Lung (tissue), 12 donors: ENCODE results near the gene NOTCH2. TPM values are rescaled to one million over a fixed set of nuclear protein-coding genes. Genes with fewer than 3 reads are reported as not detected.

Experiments used
- ATAC-seq: fragments of 200-7000 bp; cut with Tn5 transposase; one replicate; pipeline ENCODE4 v1.9.1; 2020; ENCODE audit warnings: moderate number of reproducible peaks; ENCODE audit not compliant: insufficient read depth, low FRiP score
- DNase-seq, 3 donors: peaks; one replicate each; pipeline ENCODE4 v3.0.0-alpha.2; 2013 to 2017
- H3K27ac ChIP-seq, 2 donors: one replicate each; pipeline ENCODE4 v1.5.1; 2013; ENCODE audit warnings: mild to moderate bottlenecking in 2 of 2, moderate library complexity in 2 of 2, control low read depth in 1 of 2, inconsistent platforms in 1 of 2, low read depth in 1 of 2, low read length in 1 of 2
- H3K27me3 ChIP-seq, 3 donors: one replicate each; pipeline ENCODE4 v1.5.1; 2013; ENCODE audit warnings: low read length in 2 of 3; ENCODE audit not compliant: control insufficient read depth in 3 of 3, insufficient read depth in 3 of 3
- H3K36me3 ChIP-seq, 4 donors: one replicate each; pipeline ENCODE4 v1.5.1; 2013; ENCODE audit warnings: low read length in 4 of 4, mild to moderate bottlenecking in 1 of 4, moderate library complexity in 1 of 4; ENCODE audit not compliant: control insufficient read depth in 4 of 4, insufficient read depth in 4 of 4
- H3K4me1 ChIP-seq, 5 donors: one replicate each; pipeline ENCODE4 v1.5.1; 2013; ENCODE audit warnings: low read length in 5 of 5, mild to moderate bottlenecking in 2 of 5, moderate library complexity in 1 of 5; ENCODE audit not compliant: control insufficient read depth in 5 of 5, insufficient read depth in 5 of 5
- H3K4me3 ChIP-seq: one replicate; pipeline ENCODE4 v1.5.1; 2013; ENCODE audit warnings: mild to moderate bottlenecking, control low read depth, moderate library complexity
- H3K9ac ChIP-seq, 2 donors: one replicate each; pipeline ENCODE4 v1.5.1; 2013; ENCODE audit warnings: low read length in 2 of 2, control low read depth in 1 of 2; ENCODE audit not compliant: insufficient read depth in 1 of 2
- H3K9me3 ChIP-seq, 4 donors: one replicate each; pipeline ENCODE4 v1.5.1; 2013; ENCODE audit warnings: low read length in 3 of 4, mild to moderate bottlenecking in 1 of 4, moderate library complexity in 1 of 4; ENCODE audit not compliant: control insufficient read depth in 4 of 4, insufficient read depth in 3 of 4
- WGBS, 2 donors: extraction: QIAGEN DNeasy Blood & Tissue Kit; methylation state at CpG; one replicate each; pipeline ENCODE4 v1.1.7; 2013; 5-methylcytosine and 5-hydroxymethylcytosine counted together
- polyA plus RNA-seq, 2 donors: library from polyadenylated mRNA; stranded (reverse); fragments of 200-250 nt; gene quantifications; one replicate each; pipeline ENCODE4 v1.2.1, GENCODE V29; 2013
- total RNA-seq, 2 donors: library from RNA; depleted of rRNA in 1 of 2; stranded (reverse); fragments of >200 nt in 1 of 2; gene quantifications; one replicate each; pipeline ENCODE4 v1.2.1, GENCODE V29; 2014 to 2021
- TF ChIP-seq, protein P1 (sequence below): IDR thresholded peaks from 2 replicates; pipeline ENCODE4 v1.5.1; 2012; ENCODE audit warnings: mild to moderate bottlenecking; ENCODE audit errors: control extremely low read depth, extremely low read depth
- donor health status: control.
- donor health status: control.
- donor health status: Bipolar disorder and iron deficiency.
- donor health status: healthy.
- donor health status: DM: yes; HTN: yes; CAD: no.

The NOTCH2 gene
- total and polyA plus RNA-seq, 4 donors: 6.8 to 179 (median 80.3) TPM

DNA sequence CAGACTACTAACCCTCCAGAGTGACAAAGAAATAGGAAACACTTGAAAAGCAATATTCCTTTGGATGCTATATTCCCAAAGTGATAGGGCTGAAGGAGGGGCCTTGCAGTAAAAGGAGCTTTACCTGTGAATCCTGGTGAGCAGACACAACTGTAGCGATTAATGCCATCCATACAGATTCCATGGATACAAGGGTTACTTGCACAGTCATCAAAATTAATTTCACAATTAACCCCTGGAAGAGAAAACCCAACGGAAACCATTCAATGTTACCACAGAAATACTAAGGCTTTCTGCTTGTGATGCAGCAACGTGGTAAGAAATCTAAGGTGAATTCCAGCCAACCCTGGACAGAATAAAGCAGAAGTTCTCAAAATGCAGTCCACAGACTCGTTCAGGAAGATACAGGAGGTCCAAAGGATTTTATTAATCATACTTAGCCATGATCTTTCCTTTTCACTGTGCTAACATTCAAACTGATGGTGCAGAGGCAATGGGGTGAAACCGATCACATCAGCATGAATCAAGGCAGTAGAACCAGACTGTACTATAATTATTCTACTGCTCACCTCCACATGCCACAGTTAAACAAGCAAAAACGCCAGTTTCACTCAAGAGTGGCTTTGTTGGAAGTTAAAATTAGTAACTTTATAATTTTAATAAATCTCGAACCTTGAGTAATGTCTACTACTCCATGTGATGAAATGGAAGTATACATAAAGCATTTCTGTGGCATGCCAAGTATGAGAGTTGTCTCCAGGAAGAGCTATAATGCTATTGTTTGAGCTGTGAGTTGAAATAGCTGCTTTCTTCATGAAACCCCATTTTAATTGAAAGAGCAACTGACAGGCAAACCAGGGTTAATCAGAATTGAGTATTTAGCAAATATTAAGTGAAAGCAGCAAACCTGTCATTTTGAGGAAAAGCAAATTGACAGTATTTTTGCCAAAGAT is 109.9 kb downstream of the NOTCH2 start:
- Histone ChIP-seq H3K4me1 (peaks cover 0 to 14% (median 1%) of the 10 kb centered on the region in 5 donors), H3K9ac (no peak overlapping the region), H3K36me3 (peaks cover 11 to 31% (median 19%) of the 10 kb centered on the region in 4 donors), H3K27ac (no peak overlapping the region), H3K27me3 (no peaks in the 10 kb centered on the region), H3K4me3 (no peak overlapping the region), H3K9me3 (no peaks in the 10 kb centered on the region)
- TF ChIP-seq, protein P1, sequence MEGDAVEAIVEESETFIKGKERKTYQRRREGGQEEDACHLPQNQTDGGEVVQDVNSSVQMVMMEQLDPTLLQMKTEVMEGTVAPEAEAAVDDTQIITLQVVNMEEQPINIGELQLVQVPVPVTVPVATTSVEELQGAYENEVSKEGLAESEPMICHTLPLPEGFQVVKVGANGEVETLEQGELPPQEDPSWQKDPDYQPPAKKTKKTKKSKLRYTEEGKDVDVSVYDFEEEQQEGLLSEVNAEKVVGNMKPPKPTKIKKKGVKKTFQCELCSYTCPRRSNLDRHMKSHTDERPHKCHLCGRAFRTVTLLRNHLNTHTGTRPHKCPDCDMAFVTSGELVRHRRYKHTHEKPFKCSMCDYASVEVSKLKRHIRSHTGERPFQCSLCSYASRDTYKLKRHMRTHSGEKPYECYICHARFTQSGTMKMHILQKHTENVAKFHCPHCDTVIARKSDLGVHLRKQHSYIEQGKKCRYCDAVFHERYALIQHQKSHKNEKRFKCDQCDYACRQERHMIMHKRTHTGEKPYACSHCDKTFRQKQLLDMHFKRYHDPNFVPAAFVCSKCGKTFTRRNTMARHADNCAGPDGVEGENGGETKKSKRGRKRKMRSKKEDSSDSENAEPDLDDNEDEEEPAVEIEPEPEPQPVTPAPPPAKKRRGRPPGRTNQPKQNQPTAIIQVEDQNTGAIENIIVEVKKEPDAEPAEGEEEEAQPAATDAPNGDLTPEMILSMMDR: no peak
- ATAC-seq (no peak), DNase-seq (no peak)
- 78 to 82% methylated on average over 7 of the region's 7 CpGs for WGBS, 2 donors

DNA sequence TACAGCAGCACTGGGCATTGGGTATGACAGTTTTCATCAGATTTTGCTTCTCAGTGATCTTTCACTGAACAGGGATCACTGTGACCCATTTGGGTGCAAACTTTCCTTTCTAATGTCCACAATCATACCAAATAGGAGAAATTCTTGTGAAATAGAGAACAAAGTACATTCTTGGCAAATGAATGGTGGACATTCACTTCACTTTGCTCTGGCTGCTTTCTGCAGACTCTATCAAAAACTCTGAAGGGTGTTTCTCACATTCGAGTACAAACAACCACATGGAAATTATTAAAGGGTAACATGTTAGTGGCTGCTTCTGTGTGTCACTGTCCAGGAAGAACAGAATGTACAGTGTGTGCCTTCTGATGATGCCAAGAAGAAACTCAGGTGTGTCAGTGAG is 111.2 kb downstream of the NOTCH2 start:
- no peak overlapping the region for H3K9ac ChIP-seq
- 65 to 85% methylated on average over 1 of the region's 1 CpG for WGBS, 2 donors
- peaks cover 0 to 21% (median 2%) of the 10 kb centered on the region in 5 donors for H3K4me1 ChIP-seq
- H3K27me3 ChIP-seq: no peaks in the 10 kb centered on the region
- ATAC-seq: no peak
- H3K27ac ChIP-seq: no peak overlapping the region
- no peaks in the 10 kb centered on the region for H3K9me3 ChIP-seq
- no peak overlapping the region for H3K4me3 ChIP-seq
- no peak for DNase-seq
- TF ChIP-seq, protein P1: no peak
- peaks cover 6 to 33% (median 17%) of the 10 kb centered on the region in 4 donors for H3K36me3 ChIP-seq

DNA sequence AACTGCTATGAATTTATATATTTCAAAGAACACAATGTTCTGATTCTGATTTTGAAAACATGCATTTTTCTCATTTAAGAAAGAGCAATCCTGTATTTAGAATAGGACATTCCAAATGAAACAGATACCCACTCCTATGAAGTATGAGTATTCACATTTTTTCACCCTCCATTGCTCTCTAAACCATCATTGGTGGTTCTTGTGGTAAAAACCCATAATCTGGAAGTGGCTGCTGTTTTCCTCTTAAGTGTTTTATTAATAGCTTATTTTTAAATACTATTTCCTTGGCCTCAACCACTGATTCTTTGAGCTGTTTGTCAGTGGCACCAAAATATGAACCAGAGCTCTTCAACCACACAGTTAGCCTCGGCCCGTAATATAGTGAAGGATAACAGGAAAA is 113.2 kb downstream of the NOTCH2 start:
- Histone ChIP-seq H3K9me3 (no peaks in the 10 kb centered on the region), H3K4me3 (no peak overlapping the region), H3K36me3 (peaks cover 5 to 36% (median 18%) of the 10 kb centered on the region in 4 donors), H3K9ac (no peak overlapping the region), H3K4me1 (peaks cover 0 to 13% (median 2%) of the 10 kb centered on the region in 5 donors), H3K27me3 (no peaks in the 10 kb centered on the region), H3K27ac (no peak overlapping the region)
- DNase-seq (no peak), ATAC-seq (no peak)
- TF ChIP-seq, protein P1: no peak
- 58 to 69% methylated on average over 2 of the region's 2 CpGs for WGBS, 2 donors
